Fibroblast of skin of right biceps (primary cell): ENCODE results near the gene UBE2J1.

Source experiments
- DNase-seq: peaks from one replicate; pipeline ENCODE4 v3.0.0-alpha.2; 2013

The UBE2J1 gene

DNA sequence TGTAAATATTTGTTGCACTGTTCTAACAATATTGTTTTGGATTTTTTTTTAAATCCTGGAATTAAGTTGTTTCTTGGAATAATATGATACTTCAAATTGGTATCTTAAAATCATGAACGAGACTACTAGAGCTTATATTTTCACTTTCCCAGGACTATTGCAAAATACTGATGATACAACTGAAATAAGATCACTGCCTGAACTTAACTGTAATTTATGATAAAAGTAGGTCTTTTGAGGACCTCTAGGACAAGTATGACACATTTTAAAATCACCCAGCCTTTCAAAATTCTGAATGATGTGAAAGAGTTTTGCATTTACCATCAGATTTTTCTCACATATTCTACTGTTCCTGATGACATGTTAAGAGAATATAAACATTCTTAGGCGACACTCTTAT, 8.6 kb upstream of the UBE2J1 start:
- no peak for DNase-seq

GRCh38 chr6:89360415-89360999, 8.0 kb upstream of the UBE2J1 start:
- DNase-seq: peak; percentile 80

DNA sequence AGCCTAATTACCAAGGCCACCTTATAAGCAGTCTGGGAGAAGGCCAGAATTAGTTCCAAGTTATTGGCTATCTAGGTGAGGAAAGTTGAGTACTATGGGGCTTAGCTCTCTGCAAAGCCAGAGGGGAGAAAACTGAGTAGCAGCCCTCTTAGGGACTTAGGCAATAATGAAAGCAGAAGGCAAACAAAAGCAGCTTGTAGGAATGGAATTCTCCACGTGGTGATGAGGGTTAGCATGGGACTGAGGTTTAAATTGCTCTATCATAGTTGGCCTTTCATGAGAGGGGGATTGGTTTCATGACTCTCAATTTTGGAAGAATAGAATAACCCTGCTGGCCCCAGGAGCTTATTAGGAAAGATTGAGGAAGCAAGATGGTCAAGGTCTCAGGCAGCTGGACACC, 7.0 kb upstream of the UBE2J1 start:
- no peak for DNase-seq

DNA sequence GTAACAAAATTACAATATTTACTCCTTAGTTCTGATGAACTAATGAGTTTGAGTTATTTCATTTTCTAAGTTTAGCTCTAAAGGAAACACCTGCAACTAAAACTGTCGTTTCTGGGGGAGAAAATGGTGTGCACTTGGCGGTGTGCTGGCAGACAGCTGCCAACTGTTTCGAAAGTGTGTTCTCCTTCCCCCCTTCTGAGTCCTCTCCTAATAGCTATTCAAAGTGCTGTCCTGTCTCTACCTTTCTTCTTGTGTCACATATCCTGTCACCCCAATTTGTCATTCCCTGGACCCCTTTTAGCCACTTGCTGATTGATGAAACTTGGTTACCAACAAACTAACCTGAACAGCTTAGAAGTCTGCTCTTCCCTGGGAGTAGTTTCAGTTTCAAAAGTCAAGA, 4.9 kb upstream of the UBE2J1 start:
- no peak for DNase-seq

- DNase-seq: no peak
These were observed 4.2 kb upstream of the UBE2J1 start for GRCh38 chr6:89356642-89357170.

- no peak for DNase-seq
These were observed 3.1 kb upstream of the UBE2J1 start for GRCh38 chr6:89355511-89356194.

GRCh38 chr6:89353702-89354392, 1.3 kb upstream of the UBE2J1 start:
- no peak for DNase-seq

DNA sequence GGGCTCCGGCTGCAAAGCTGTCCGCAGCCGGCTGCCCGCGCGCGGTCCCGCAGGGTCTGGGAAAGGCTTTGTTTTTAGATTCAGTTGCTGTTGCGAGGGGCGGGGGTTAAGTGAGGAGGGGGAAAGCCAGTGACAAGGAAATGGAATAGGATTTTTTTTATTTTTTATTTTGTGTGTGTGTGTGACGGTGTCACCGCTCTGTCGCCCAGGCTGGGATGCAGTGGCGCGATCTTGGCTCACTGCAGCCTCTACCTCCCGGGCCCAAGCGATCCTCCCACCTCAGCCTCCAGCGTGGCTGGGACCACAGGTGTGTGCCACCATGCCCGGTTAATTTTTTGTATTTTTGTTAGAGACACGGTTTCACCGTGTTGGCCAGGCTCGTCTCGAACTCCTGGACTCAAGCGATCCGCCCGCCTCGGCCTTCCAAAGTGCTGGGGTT, 615 bp upstream of the UBE2J1 start:
- DNase-seq: no peak

DNA sequence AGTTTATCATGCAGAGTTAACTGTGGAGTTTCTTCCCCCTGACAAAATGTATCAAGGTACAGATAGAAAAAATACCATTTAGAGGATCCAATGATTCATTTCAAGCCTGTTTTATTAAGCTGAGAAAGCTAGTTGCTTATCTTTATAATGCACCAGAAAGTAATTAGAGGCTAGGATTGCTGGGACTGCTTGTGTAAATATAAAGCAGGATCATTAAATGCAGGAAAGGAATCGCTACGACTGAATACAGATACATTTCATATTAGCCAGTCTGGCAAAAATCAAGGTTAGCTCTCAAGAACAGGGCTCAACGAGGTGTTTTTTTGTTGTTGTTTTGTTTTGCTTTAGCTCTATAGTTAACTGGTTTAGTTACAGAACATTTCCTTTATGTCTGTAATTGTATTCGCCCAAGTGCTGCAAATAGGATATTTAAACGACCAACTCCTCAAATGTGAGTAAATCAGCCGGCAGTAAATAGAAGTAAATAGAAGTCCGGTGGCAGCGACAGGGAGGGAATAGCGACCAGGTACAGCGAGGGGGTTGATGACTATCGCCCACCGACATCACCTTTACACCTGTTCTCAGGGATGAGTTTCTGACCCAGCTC, 748 bp downstream of the UBE2J1 start:
- no peak for DNase-seq

GRCh38 chr6:89350281-89350966, 2.1 kb downstream of the UBE2J1 start:
- peak; percentile 24 for DNase-seq

DNA sequence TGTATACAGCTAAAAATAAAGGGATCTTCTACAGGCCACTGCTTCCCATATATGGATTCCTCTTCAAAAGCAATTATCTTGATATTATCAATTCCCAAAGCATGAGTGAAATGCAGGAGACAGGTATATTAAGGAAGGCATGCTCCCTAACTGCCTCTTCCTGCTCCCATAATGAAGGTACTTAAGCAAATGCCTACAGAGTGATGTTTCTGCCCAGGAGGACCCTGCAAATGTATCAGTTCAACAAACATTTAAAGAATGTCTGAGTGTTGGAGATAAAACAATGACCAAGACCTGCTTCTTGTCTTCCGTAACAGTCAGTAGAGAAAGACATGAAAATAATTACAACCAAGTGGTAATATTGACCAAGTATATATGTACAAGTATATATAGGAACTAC, 4.2 kb downstream of the UBE2J1 start:
- DNase-seq: peak; percentile 49

DNA sequence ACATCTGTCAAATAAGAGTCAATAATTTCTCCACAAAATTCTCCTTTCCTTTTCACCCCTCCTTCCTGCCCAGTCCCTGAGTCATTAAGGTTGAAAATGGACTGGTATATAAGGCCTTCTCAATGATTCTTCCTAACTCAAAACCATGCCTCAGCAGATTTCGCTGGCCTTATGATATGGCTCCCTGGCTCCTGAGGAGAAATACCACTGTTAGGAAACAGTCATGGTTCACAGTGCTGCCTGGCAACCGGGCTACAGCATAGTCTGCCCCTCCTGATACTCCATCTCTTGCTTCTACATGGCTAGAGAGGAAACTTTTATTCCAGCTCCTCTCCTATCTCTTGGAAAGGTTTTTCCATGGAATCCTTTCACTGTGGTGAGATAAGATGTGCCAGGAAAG, 4.7 kb downstream of the UBE2J1 start:
- DNase-seq: peak; percentile 17

DNA sequence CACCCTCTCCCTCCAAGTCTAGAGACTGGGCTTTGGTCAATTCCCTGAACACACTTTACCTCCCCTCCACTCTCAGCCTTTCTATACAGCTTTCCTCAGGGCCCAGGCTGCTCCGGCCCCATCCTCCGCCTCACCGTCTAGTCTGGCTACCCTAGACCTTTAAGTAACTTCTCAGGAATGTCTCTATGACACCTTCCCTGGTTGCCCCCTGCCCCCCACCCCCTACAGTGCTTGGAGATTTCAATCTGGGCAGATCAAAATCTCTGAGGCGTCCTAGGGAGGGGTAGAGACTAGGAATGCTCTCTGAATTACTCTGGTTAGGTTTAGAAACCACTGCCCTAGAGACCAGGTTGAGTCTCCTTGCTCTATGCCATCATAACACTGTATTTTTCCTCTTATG, 6.1 kb downstream of the UBE2J1 start:
- peak; percentile 52 for DNase-seq

DNA sequence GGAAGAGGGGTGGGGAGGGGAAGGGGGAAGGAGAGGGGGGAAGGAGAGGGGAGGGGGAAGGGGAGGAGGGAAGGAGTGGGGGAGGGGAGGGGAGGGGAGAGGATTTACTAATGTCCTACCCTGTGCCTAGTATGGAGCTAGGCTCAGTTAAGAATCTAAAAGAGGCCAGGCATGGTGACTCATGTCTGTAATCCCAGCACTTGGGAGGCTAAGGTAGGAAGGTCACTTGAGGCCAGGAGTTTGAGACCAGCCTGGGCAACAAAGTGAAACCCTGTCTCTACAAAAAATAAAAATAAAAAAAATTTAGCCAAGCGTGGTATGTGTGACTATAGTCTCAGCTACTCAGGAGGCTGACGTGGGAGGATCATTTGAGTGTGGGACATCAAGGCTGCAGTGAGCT, 13.0 kb downstream of the UBE2J1 start:
- DNase-seq: no peak

DNA sequence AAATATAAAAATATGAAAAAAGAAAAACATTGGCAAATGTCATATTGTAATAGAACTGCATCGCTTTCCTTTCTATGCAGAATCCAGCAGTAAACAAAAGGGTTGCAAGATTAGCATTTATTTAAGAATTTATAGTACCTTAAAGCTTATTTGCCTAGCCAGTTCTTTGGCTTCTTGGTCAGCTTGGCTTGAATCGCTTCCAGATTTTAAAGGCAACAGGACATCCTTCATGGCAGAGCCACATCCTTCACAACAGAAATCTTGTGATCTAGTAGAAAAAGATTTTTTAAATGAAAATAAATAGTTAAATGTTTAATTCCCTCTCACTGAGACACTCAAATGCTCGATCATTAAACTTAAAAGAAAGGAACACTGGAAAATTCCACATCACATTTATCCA, 17.4 kb downstream of the UBE2J1 start:
- no peak for DNase-seq

DNA sequence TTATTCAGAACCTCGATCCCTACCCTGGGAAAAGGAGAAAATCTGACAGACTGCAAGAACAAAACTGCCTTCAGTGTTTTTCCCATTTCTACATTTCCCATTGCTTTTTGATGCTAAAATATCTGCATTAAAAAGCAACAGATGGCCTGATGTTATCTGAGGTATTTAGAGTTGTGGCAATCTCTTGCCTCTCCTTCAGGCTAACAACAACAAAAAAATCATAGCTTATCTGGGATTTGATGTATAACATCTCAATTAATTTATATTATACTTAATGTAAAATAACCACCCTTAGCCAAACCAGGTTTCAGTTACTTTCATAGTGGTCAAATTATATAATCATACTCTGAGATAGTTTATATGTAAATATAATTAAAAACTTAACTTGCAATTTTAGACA, 21.6 kb downstream of the UBE2J1 start:
- DNase-seq: no peak

- DNase-seq: no peak
These were observed 23.5 kb downstream of the UBE2J1 start for GRCh38 chr6:89328976-89329375.

- DNase-seq: no peak
These were observed 28.2 kb downstream of the UBE2J1 start for GRCh38 chr6:89324304-89324703.

- DNase-seq: no peak
These were observed 29.0 kb downstream of the UBE2J1 start for GRCh38 chr6:89323511-89323971.

DNA sequence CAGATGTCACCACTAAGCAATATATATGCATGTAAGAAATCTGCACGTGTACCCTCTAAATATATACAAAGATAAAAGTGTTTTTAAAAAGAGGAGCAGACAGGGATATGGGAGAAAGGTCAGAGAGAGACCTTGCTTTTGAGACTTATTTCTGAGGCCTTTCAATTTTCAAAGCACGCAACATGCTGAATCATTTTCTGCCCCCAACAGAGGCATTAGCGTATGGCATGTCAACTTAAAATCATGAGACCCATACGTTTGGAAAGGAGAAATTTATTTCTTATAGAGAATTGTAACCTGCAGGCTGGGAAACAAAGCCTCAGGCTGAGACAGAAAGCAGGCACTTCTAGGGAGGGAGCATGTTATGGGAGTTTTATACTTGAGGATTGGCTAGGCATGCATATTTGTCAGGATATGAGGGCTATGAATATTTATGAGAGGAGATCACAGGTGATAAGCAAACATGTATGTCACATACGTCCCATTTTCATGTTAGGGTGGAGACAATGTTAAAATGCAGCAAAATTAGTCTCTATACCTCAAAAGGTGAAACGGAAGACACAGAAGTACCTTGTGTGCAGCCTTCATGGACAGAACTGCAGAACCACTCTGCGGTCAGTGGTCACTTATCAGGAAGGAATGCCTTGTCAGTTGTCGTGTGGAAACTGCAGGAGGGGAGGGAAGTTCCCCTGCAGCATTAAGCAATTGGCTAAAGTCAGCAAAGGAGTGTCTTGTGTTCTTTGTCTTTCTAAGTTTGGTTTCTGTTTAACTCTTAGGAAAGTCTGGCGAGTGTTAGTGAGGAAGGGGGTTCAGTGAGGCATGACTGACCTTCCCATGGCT, 31.2 kb downstream of the UBE2J1 start:
- DNase-seq: no peak

DNA sequence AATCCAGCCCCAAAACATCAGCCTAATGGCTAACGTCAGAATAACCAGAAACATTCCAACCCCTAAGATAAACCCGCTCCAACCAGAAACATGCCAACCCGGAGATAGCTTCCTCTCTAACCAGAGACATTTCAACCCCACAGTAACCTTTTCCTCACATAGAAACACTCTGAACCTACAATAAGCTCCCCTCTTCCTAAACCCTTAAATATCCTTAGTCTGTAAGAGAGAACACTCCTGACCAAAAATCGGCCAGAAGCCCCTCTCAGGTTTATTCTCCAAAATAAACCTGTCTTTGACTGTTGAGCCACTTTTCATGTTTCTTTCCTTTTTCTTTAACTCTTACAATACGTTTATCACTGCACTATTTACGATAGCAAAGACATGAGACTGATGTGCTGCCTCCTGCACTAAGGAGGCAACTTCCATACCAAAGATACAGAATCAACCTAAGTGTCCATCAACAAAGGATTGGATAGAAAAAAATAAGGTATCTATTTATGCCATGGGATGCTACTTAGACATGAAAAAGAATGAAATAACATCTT, 32.4 kb downstream of the UBE2J1 start:
- no peak for DNase-seq

- no peak for DNase-seq
These were observed 35.5 kb downstream of the UBE2J1 start for GRCh38 chr6:89317067-89317466.
